ENCODE results near the gene MAPK6. TPM values are rescaled to one million over a fixed set of nuclear protein-coding genes. Genes with fewer than 3 reads are reported as not detected.

MAPK6 gene
- total and polyA plus RNA-seq, 9 of the 15 experiments (the other 6 are each of a cell fraction or from before 2014, with no cell fraction given) = 28.5 to 97.1 (median 74.0) TPM

- TF ChIP-seq PBX2 (CRISPR knock-in tag; IDR thresholded peaks at IDR 0.05; ENCODE audit: low read depth) (no peak), PBX2 (tag; conservative IDR thresholded peaks at IDR 0.05; ENCODE audit: low read depth) (peak; percentile 65), HINFP (tag; conservative IDR thresholded peaks at IDR 0.05; ENCODE audit: low read depth) (no peak), TRIM24 (IDR thresholded peaks at IDR 0.05) (no peak), NFIC (IDR thresholded peaks at IDR 0.05) (0 out of 2 replicates have a peak, but pooled peaks have one; percentile 29), HDAC1 (IDR thresholded peaks at IDR 0.05) (0 out of 4 replicates have a peak, but pooled peaks of 1 of the 2 experiments have one; percentile 24), SPI1 (IDR thresholded peaks at IDR 0.05; ENCODE audit: borderline replicate concordance, low read depth, low read length) (0 out of 2 replicates have a peak, but pooled peaks have one; percentile 20), SMAD3 (CRISPR knock-in tag; conservative IDR thresholded peaks at IDR 0.05) (no peak), STAT5A (IDR thresholded peaks at IDR 0.05; ENCODE audit: borderline replicate concordance, low read length) (no peak), E2F8 (IDR thresholded peaks at IDR 0.05; ENCODE audit: low read depth, partially characterized antibody) (no peak), ZNF282 (CRISPR knock-in tag; IDR thresholded peaks at IDR 0.05) (no peak), ZNF512 (tag; IDR thresholded peaks at IDR 0.05) (no peak), PKNOX1 (IDR thresholded peaks at IDR 0.05) (peak; percentile 43; the same call in 1 of the 2 replicates), DMBX1 (CRISPR knock-in tag; IDR thresholded peaks at IDR 0.05; ENCODE audit: borderline replicate concordance) (peak; percentile 38; the same call in 1 of the 2 replicates), FOXJ2 (tag; IDR thresholded peaks at IDR 0.05) (0 out of 2 replicates have a peak, but pooled peaks have one; percentile 8)
- TF ChIP-seq, protein P1, sequence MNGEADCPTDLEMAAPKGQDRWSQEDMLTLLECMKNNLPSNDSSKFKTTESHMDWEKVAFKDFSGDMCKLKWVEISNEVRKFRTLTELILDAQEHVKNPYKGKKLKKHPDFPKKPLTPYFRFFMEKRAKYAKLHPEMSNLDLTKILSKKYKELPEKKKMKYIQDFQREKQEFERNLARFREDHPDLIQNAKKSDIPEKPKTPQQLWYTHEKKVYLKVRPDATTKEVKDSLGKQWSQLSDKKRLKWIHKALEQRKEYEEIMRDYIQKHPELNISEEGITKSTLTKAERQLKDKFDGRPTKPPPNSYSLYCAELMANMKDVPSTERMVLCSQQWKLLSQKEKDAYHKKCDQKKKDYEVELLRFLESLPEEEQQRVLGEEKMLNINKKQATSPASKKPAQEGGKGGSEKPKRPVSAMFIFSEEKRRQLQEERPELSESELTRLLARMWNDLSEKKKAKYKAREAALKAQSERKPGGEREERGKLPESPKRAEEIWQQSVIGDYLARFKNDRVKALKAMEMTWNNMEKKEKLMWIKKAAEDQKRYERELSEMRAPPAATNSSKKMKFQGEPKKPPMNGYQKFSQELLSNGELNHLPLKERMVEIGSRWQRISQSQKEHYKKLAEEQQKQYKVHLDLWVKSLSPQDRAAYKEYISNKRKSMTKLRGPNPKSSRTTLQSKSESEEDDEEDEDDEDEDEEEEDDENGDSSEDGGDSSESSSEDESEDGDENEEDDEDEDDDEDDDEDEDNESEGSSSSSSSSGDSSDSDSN (IDR thresholded peaks at IDR 0.05; ENCODE audit: borderline replicate concordance in 1 of 2, low read depth in 2 of 2, low read length in 2 of 2) = no peak
Observed at GRCh38 chr15:52011711-52012144, 7.3 kb upstream of the MAPK6 start (continued).

All from K562 (cell line).